Common myeloid progenitor, CD34-positive (primary cell): ENCODE data around the gene SREK1IP1.
A peak's percentile ranks its signal among the peaks of the same experiment; 100 is the strongest.

Experiments used
- CTCF ChIA-PET: fragments of 350-600 bp; sonication (Branson Sonifier 250); formaldehyde crosslinking; loops from one replicate; lab custom pipeline; 2021; ENCODE audit warnings: antibody characterized with exemption; lab: Charles Lee
- POLR2A ChIA-PET: fragments of 350-600 bp; sonication (Branson Sonifier 250); formaldehyde crosslinking; loops from one replicate; lab custom pipeline; 2021; ENCODE audit warnings: antibody characterized with exemption; lab: Charles Lee
- DNase-seq, 3 donors: peaks; one replicate each; pipeline versions ENCODE4 v3.0.0 to v3.0.0-alpha.2; 2013
- H3K27ac ChIP-seq, 2 experiments: 1 replicate in 1 of 2; 2 replicates in 1 of 2; pipeline ENCODE4 v1.7.0; 2013; ENCODE audit warnings: inconsistent platforms in 2 of 2, low read length in 2 of 2, mild to moderate bottlenecking in 2 of 2, low read depth in 1 of 2, moderate library complexity in 1 of 2; ENCODE audit not compliant: severe bottlenecking in 2 of 2, insufficient read depth in 1 of 2, poor library complexity in 1 of 2
- H3K27me3 ChIP-seq, 5 experiments: replicated peaks in 2 of 5; 1 replicate in 3 of 5; 2 replicates in 2 of 5; pipeline versions ENCODE4 v1.6.1 to v1.7.0; 2013; ENCODE audit warnings: low read length in 4 of 5, mild to moderate bottlenecking in 2 of 5, moderate library complexity in 2 of 5, inconsistent platforms in 1 of 5; ENCODE audit not compliant: insufficient read depth in 5 of 5, control insufficient read depth in 4 of 5
- H3K36me3 ChIP-seq, 4 experiments: 1 replicate in 2 of 4; 2 replicates in 2 of 4; pipeline versions ENCODE4 v1.6.1 to v1.7.0; 2013; ENCODE audit warnings: low read length in 3 of 4, control low read depth in 1 of 4, mild to moderate bottlenecking in 1 of 4; ENCODE audit not compliant: control insufficient read depth in 4 of 4, insufficient read depth in 4 of 4
- H3K4me1 ChIP-seq, 4 experiments: 1 replicate in 3 of 4; 2 replicates in 1 of 4; pipeline versions ENCODE4 v1.6.1 to v1.7.1; 2013; ENCODE audit warnings: low read length in 3 of 4, mild to moderate bottlenecking in 3 of 4, control low read depth in 1 of 4, inconsistent platforms in 1 of 4, moderate library complexity in 1 of 4; ENCODE audit not compliant: control insufficient read depth in 4 of 4, insufficient read depth in 4 of 4; ENCODE audit errors: control extremely low read depth in 1 of 4
- H3K4me3 ChIP-seq, 7 experiments: 1 replicate in 4 of 7; 2 replicates in 3 of 7; pipeline versions ENCODE4 v1.5.1 to v1.7.0; 2013; ENCODE audit warnings: mild to moderate bottlenecking in 7 of 7, low read length in 6 of 7, moderate library complexity in 6 of 7, inconsistent platforms in 2 of 7, low read depth in 2 of 7, control low read depth in 1 of 7; ENCODE audit not compliant: insufficient read depth in 4 of 7, control insufficient read depth in 1 of 7; ENCODE audit errors: extremely low read depth in 1 of 7
- H3K9me3 ChIP-seq, 5 experiments: 1 replicate in 4 of 5; 2 replicates in 1 of 5; pipeline versions ENCODE4 v1.6.1 to v1.7.1; 2013; ENCODE audit warnings: low read length in 4 of 5, mild to moderate bottlenecking in 2 of 5, inconsistent platforms in 1 of 5, low read depth in 1 of 5, moderate library complexity in 1 of 5; ENCODE audit not compliant: control insufficient read depth in 4 of 5, insufficient read depth in 2 of 5; ENCODE audit errors: control extremely low read depth in 1 of 5
- WGBS: methylation state at CpG from one replicate; pipeline ENCODE4 v1.1.5; 2013; ENCODE audit not compliant: insufficient coverage; 5-methylcytosine and 5-hydroxymethylcytosine counted together

SREK1IP1 gene

GRCh38 chr5:64766941-64767340 lies 1.6 kb downstream of the SREK1IP1 start:
- 66% methylated on average over 2 of the region's 2 CpGs for WGBS
- no peak for DNase-seq
- Histone ChIP-seq H3K4me3 (peak overlapping the region in 5 of 7 experiments; percentile 1 to 99 (median 98)), H3K36me3 (peaks cover 2 to 22% (median 12%) of the 10 kb centered on the region in 4 experiments), H3K27me3 (no peaks in the 10 kb centered on the region), H3K27ac (no peak overlapping the region), H3K9me3 (no peaks in the 10 kb centered on the region), H3K4me1 (peaks cover 15 to 29% (median 22%) of the 10 kb centered on the region in 4 experiments)
- CTCF ChIA-PET = interaction anchor here (1.3 to 2.2 kb wide), 2 partner anchors 10 to 17 kb away, joined by 4 to 5 read pairs; no protein-coding TSS in a partner anchor
- POLR2A ChIA-PET = no interaction called here

DNA sequence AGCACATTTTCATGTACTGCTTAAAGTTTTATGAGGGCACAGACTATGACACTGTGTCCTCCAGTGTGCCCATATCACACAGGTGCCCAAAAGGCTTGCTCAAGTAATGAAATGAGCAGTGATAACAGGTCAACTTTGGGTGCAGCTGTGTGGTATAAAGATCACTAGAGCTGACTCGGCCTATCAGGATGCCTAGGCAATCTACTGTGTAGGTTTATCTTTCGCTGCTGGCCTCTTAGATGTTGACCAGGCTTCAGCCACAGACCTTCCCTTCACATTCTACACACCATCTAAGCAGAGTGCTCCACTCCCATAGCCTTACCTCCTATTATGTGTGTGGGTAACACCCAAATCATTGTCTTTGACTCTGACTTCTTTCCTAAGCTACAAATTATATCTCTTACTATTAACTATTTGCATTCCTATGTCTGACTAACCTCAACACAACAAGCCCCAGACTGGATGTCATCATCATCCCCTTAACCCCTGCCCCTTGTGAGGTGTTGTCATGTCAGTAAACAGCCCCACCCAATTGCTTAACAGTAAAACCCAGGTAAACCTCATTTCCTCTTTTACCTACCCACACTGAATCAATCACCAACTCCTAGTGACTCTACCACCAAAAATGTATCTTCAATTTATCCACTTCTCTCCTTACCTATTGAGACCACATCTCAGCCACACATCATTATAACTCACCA lies 2.5 kb downstream of the SREK1IP1 start:
- no peak overlapping the region for H3K27ac ChIP-seq
- H3K4me1 ChIP-seq = peaks cover 15 to 29% (median 22%) of the 10 kb centered on the region in 4 experiments
- peaks cover 2 to 22% (median 13%) of the 10 kb centered on the region in 4 experiments for H3K36me3 ChIP-seq
- no peak overlapping the region for H3K4me3 ChIP-seq
- H3K27me3 ChIP-seq = no peaks in the 10 kb centered on the region
- WGBS = 100% methylated on average over 2 of the region's 2 CpGs
- ChIA-PET CTCF (interaction anchor here (1.3 to 2.2 kb wide), 2 partner anchors 9 to 18 kb away, joined by 4 to 5 read pairs; no protein-coding TSS in a partner anchor), POLR2A (no interaction called here)
- no peaks in the 10 kb centered on the region for H3K9me3 ChIP-seq
- DNase-seq = no peak

DNA sequence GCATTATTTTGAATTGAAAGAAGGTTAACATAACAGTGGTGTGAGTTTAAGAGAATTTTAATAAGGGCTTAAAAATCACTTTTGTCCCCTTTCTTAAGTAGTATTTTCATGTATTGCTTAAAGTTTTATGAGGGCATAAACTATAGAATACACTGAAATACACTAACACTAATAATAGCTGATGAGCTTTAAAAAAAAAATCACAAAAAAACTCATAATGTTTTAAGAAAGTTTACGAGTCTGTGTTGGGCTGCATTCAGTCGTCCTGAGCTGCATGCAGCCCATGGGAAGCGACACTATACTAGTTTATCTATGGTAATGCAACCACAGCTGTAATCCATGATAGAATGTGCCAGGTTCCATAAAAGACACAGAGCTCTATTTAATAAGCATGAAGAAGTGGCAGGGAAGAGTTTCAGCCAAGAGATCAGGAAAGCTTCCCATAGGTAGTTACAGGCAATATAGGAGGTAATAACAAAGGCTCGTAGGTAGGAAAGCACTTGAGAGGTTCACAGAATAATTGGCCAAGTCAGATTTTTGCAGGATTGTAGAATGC lies 4.5 kb downstream of the SREK1IP1 start:
- Histone ChIP-seq H3K9me3 (no peaks in the 10 kb centered on the region), H3K27ac (no peak overlapping the region), H3K4me3 (no peak overlapping the region), H3K27me3 (no peaks in the 10 kb centered on the region), H3K4me1 (peaks cover 9 to 15% (median 11%) of the 10 kb centered on the region in 4 experiments), H3K36me3 (peaks cover 2 to 22% (median 15%) of the 10 kb centered on the region in 4 experiments)
- POLR2A ChIA-PET = no interaction called here
- CTCF ChIA-PET = no interaction called here
- 92% methylated on average over 4 of the region's 4 CpGs for WGBS
- DNase-seq = no peak

GRCh38 chr5:64759960-64760660 lies 8.4 kb downstream of the SREK1IP1 start:
- POLR2A ChIA-PET = no interaction called here
- Histone ChIP-seq H3K27ac (no peak overlapping the region), H3K36me3 (peaks cover 4 to 15% (median 8%) of the 10 kb centered on the region in 4 experiments), H3K4me3 (no peak overlapping the region), H3K4me1 (no peaks in the 10 kb centered on the region), H3K27me3 (no peaks in the 10 kb centered on the region), H3K9me3 (no peaks in the 10 kb centered on the region)
- WGBS = 100% methylated on average over 1 of the region's 4 CpGs
- peak in 1 of 3 donors; percentile 18 for DNase-seq
- CTCF ChIA-PET = interaction anchor here (1.0 kb wide), 1 partner anchor 125 kb away, joined by 3 read pairs; no protein-coding TSS in a partner anchor

DNA sequence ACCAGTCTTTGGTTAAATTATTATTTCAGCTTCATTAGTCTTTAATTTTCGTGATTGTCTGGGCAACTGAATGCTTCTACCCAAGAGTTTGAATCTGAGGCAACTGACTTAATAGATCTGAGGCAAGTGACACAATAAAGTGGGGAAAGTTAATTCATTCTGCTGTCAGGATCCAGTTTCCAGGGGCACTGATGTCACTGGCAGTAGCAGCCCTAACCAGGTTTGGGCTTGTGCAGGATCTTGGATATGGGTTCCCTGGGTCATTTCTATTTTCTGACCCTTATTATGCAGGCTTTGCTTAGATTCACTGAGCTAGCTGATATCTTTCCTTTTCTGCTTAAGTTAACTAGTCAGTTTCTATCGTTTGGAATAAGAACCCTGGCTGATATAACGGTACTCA lies 9.6 kb downstream of the SREK1IP1 start:
- CTCF ChIA-PET = interaction anchor here (1.2 kb wide), 1 partner anchor 10 kb away, joined by 3 read pairs; no protein-coding TSS in a partner anchor
- no peak for DNase-seq
- Histone ChIP-seq H3K27me3 (no peaks in the 10 kb centered on the region), H3K27ac (no peak overlapping the region), H3K4me1 (no peaks in the 10 kb centered on the region), H3K9me3 (no peaks in the 10 kb centered on the region), H3K4me3 (no peak overlapping the region), H3K36me3 (peaks cover 4 to 6% (median 6%) of the 10 kb centered on the region in 4 experiments)
- POLR2A ChIA-PET = no interaction called here
- 93% methylated on average over 3 of the region's 3 CpGs for WGBS

DNA sequence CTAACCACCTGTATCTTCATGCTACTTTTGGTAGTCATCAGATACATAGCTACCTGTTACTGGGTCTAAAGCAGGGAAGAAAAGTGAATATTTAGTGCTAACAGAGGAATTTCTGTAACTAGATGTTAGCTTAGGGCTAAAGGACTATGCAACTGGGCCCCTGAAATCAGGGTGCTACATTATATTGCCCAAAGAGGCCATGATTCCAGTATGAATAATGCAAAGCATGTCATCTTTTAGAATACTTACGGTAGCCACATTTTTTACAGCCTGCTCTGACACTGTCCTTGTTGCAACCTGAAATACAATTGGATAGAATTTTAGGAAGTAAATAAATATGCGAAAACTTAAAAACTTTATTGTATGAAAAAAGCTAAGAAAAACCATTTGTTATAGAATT lies 14.4 kb downstream of the SREK1IP1 start:
- Histone ChIP-seq H3K27ac (no peak overlapping the region), H3K4me1 (no peaks in the 10 kb centered on the region), H3K36me3 (peaks cover 2 to 10% (median 7%) of the 10 kb centered on the region in 4 experiments), H3K4me3 (no peak overlapping the region), H3K27me3 (no peaks in the 10 kb centered on the region), H3K9me3 (no peaks in the 10 kb centered on the region)
- no peak for DNase-seq
- ChIA-PET POLR2A (no interaction called here), CTCF (interaction anchor here (0.9 kb wide), 1 partner anchor 14 kb away, joined by 3 read pairs; no protein-coding TSS in a partner anchor)
- WGBS = 100% methylated on average over 1 of the region's 2 CpGs
